Measurements from ENCODE around the gene HOMER3.

DNA sequence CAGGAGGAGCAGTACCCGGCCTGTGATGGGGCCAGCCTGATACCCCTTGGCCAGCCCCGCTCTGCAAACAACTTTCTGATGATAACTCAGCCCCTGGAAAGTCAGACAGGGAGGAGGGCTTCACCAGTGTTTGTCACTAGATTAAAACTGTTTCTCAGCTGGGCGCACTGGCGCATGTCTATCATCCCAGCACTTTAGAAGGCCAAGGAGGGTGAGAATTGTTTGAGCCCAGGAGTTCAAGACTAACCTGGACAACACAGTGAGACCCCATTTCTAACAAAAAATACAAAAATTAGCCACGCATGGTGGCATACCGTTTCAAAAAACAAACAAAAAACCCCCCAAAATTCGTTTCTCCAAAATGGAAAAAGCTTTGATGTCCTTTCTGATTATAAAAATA is 39.5 kb downstream of the HOMER3 start:
- TF ChIP-seq EZH2 (IDR thresholded peaks at IDR 0.05; ENCODE audit: insufficient read depth, poor library complexity, severe bottlenecking) (no peak), EZH2phosphoT487 (IDR thresholded peaks at IDR 0.05; ENCODE audit: insufficient read depth, low read depth) (no peak)
